ENCODE results near the gene TLCD2.
"Not testable (repeated sequence)": the region's sequence is repeated elsewhere in the genome, so short reads cannot be mapped to it uniquely, and the experiment has no call there.

Gene TLCD2

DNA sequence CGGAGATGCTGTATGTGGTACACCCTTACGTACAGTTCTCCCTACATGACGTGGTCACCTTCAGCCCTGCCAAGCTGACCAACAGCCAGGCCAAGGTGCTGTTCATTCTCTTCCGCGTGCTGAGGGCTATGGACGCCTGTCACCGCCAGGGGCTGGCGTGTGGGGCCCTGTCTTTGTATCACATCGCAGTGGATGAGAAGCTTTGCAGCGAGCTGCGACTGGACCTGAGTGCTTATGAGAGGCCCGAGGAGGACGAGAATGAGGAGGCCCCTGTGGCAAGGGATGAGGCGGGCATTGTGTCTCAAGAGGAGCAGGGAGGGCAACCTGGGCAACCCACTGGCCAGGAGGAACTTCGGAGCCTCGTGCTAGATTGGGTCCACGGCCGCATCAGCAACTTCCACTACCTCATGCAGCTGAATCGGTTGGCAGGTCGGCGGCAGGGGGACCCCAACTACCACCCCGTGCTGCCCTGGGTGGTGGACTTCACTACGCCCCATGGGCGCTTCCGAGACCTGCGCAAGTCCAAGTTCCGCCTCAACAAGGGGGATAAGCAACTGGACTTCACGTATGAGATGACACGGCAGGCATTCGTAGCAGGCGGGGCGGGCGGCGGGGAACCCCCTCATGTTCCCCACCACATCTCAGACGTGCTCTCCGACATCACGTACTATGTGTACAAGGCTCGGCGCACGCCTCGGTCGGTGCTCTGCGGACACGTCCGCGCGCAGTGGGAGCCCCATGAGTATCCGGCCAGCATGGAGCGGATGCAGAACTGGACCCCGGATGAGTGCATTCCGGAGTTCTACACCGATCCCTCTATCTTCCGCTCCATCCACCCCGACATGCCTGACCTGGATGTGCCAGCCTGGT, 15.7 kb upstream of the TLCD2 start:
- H3K4me1 ChIP-seq (ENCODE audit: control insufficient read depth, insufficient read depth, low read length) = 0 out of 2 replicates have a peak, but pooled peaks cover 3% of the 10 kb centered on the region
- no peaks in the 10 kb centered on the region for H3K9me3 ChIP-seq (ENCODE audit: control insufficient read depth, insufficient read depth, low read length)
- H3K27ac ChIP-seq (ENCODE audit: low read depth, low read length) = no peak overlapping the region
- H3K27me3 ChIP-seq (ENCODE audit: control insufficient read depth, insufficient read depth, low read length) = no peaks in the 10 kb centered on the region
- H3K4me3 ChIP-seq (ENCODE audit: low read depth, low read length) = peak overlapping the region; percentile 60; the same call in 1 of the 2 replicates
- no peak overlapping the region for H3K9ac ChIP-seq (ENCODE audit: low read depth, low read length)
- no peaks in the 10 kb centered on the region for H3K36me3 ChIP-seq (ENCODE audit: control insufficient read depth, insufficient read depth, low read length)

DNA sequence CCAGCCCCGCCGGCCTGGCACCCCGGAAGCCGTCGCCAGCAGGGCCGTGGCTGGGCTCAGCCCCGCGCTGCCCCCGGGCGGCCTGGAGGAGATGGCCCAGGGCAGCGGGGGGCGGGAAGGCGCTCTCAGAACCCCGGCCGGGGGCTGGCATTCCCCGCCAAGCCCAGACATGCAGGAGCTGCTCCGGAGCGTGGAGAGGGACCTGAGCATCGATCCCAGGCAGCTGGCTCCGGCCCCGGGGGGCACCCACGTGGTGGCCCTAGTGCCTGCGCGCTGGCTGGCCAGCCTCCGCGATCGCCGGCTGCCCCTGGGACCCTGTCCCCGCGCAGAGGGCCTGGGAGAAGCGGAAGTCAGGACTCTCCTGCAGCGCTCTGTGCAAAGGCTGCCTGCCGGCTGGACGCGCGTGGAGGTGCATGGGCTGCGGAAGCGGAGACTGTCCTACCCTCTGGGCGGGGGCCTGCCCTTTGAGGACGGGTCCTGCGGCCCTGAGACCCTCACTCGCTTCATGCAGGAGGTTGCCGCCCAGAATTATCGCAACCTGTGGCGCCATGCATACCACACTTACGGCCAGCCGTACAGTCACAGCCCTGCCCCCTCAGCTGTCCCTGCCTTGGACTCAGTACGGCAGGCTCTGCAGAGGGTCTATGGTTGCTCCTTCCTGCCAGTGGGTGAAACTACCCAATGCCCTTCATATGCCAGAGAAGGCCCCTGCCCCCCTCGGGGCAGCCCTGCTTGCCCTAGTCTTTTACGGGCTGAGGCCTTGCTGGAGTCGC, 14.9 kb upstream of the TLCD2 start:
- Histone ChIP-seq H3K4me3 (ENCODE audit: low read depth, low read length) (peak overlapping the region; percentile 60), H3K9me3 (ENCODE audit: control insufficient read depth, insufficient read depth, low read length) (no peaks in the 10 kb centered on the region), H3K36me3 (ENCODE audit: control insufficient read depth, insufficient read depth, low read length) (no peaks in the 10 kb centered on the region), H3K4me1 (ENCODE audit: control insufficient read depth, insufficient read depth, low read length) (0 out of 2 replicates have a peak, but pooled peaks cover 3% of the 10 kb centered on the region), H3K9ac (ENCODE audit: low read depth, low read length) (peak overlapping the region; percentile 4; the same call in 1 of the 2 replicates), H3K27ac (ENCODE audit: low read depth, low read length) (no peak overlapping the region), H3K27me3 (ENCODE audit: control insufficient read depth, insufficient read depth, low read length) (no peaks in the 10 kb centered on the region)

- Histone ChIP-seq H3K4me3 (ENCODE audit: low read depth, low read length) (peak within 1 kb of the TSS; percentile 60), H3K4me1 (ENCODE audit: control insufficient read depth, insufficient read depth, low read length) (0 out of 2 replicates have a peak, but pooled peaks cover 3% of the 10 kb centered on the region), H3K36me3 (ENCODE audit: control insufficient read depth, insufficient read depth, low read length) (no peaks in the 10 kb centered on the region), H3K27ac (ENCODE audit: low read depth, low read length) (no peak within 1 kb of the TSS), H3K27me3 (ENCODE audit: control insufficient read depth, insufficient read depth, low read length) (no peaks in the 10 kb centered on the region), H3K9ac (ENCODE audit: low read depth, low read length) (peak within 1 kb of the TSS; percentile 4; the same call in 1 of the 2 replicates), H3K9me3 (ENCODE audit: control insufficient read depth, insufficient read depth, low read length) (no peaks in the 10 kb centered on the region)
Measured at GRCh38 chr17:1724351-1724868, 14.2 kb upstream of the TLCD2 start, which contains the start of gene WDR81. WDR81 (plus strand) TSS chr17:1724704; CDS start chr17:1724960, 256 bp downstream.

DNA sequence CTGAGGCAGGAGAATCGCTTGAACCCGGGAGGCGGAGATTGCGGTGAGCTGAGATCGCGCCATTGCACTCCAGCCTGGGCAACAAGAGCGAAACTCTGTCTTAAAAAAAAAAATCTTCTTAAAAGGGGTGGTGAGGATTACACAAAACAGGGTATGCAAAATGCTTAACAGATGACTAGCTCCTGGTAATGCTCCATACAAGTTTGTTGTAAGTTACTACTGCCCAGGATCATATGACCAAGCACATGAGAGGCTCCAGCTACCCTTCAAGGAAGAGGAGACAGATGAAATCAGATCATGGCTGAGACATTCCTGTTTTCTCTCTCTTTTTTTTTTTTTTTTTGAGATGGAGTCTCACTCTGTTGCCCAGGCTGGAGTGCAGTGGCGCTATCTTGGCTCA, 11.8 kb upstream of the TLCD2 start:
- not testable (repeated sequence) for H3K27me3 ChIP-seq (ENCODE audit: control insufficient read depth, insufficient read depth, low read length); H3K36me3 ChIP-seq (ENCODE audit: control insufficient read depth, insufficient read depth, low read length); H3K27ac ChIP-seq (ENCODE audit: low read depth, low read length); H3K4me3 ChIP-seq (ENCODE audit: low read depth, low read length); H3K9me3 ChIP-seq (ENCODE audit: control insufficient read depth, insufficient read depth, low read length); H3K9ac ChIP-seq (ENCODE audit: low read depth, low read length); H3K4me1 ChIP-seq (ENCODE audit: control insufficient read depth, insufficient read depth, low read length)

DNA sequence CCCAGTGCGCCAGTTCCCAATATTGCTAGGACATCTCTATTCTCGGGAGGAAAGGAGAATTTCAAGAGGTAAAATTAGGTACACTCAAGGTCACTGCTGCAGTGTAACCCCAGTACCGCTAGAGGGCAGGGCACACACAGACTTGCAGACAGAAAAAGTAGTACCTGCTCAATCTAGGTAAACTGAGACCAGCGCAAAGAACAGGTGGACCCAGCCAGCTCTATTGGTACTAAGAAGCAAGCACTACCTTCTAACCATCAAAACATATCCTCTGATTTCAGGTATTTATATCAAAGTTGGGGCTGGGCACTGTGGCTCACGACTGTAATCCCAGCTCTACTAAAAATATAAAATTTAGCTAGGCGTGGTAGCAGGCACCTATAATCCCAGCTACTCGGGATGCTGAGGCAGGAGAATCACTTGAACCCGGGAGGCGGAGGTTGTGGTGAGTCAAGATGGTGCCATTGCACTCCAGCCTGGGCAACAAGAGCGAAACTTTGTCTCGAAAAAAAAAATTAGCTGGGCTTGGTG, 10.7 kb upstream of the TLCD2 start:
- H3K9ac ChIP-seq (ENCODE audit: low read depth, low read length) = no peak overlapping the region
- no peak overlapping the region for H3K4me3 ChIP-seq (ENCODE audit: low read depth, low read length)
- H3K9me3 ChIP-seq (ENCODE audit: control insufficient read depth, insufficient read depth, low read length) = no peaks in the 10 kb centered on the region
- H3K36me3 ChIP-seq (ENCODE audit: control insufficient read depth, insufficient read depth, low read length) = no peaks in the 10 kb centered on the region
- H3K27ac ChIP-seq (ENCODE audit: low read depth, low read length) = no peak overlapping the region
- no peaks in the 10 kb centered on the region for H3K27me3 ChIP-seq (ENCODE audit: control insufficient read depth, insufficient read depth, low read length)
- peaks cover 8% of the 10 kb centered on the region; the same call in 1 of the 2 replicates for H3K4me1 ChIP-seq (ENCODE audit: control insufficient read depth, insufficient read depth, low read length)

GRCh38 chr17:1718362-1719165, 8.4 kb upstream of the TLCD2 start:
- Histone ChIP-seq H3K36me3 (ENCODE audit: control insufficient read depth, insufficient read depth, low read length) (no peaks in the 10 kb centered on the region), H3K4me3 (ENCODE audit: low read depth, low read length) (no peak overlapping the region), H3K9ac (ENCODE audit: low read depth, low read length) (no peak overlapping the region), H3K9me3 (ENCODE audit: control insufficient read depth, insufficient read depth, low read length) (no peaks in the 10 kb centered on the region), H3K4me1 (ENCODE audit: control insufficient read depth, insufficient read depth, low read length) (peaks cover 12% of the 10 kb centered on the region), H3K27me3 (ENCODE audit: control insufficient read depth, insufficient read depth, low read length) (no peaks in the 10 kb centered on the region), H3K27ac (ENCODE audit: low read depth, low read length) (no peak overlapping the region)

- peaks cover 16% of the 10 kb centered on the region for H3K4me1 ChIP-seq (ENCODE audit: control insufficient read depth, insufficient read depth, low read length)
- peak overlapping the region; percentile 94 for H3K9ac ChIP-seq (ENCODE audit: low read depth, low read length)
- H3K9me3 ChIP-seq (ENCODE audit: control insufficient read depth, insufficient read depth, low read length) = no peaks in the 10 kb centered on the region
- peak overlapping the region; percentile 81 for H3K4me3 ChIP-seq (ENCODE audit: low read depth, low read length)
- peak overlapping the region; percentile 99 for H3K27ac ChIP-seq (ENCODE audit: low read depth, low read length)
- peaks cover 11% of the 10 kb centered on the region; the same call in 1 of the 2 replicates for H3K36me3 ChIP-seq (ENCODE audit: control insufficient read depth, insufficient read depth, low read length)
- H3K27me3 ChIP-seq (ENCODE audit: control insufficient read depth, insufficient read depth, low read length) = no peaks in the 10 kb centered on the region
Measured at GRCh38 chr17:1716912-1717695, 6.9 kb upstream of the TLCD2 start.

DNA sequence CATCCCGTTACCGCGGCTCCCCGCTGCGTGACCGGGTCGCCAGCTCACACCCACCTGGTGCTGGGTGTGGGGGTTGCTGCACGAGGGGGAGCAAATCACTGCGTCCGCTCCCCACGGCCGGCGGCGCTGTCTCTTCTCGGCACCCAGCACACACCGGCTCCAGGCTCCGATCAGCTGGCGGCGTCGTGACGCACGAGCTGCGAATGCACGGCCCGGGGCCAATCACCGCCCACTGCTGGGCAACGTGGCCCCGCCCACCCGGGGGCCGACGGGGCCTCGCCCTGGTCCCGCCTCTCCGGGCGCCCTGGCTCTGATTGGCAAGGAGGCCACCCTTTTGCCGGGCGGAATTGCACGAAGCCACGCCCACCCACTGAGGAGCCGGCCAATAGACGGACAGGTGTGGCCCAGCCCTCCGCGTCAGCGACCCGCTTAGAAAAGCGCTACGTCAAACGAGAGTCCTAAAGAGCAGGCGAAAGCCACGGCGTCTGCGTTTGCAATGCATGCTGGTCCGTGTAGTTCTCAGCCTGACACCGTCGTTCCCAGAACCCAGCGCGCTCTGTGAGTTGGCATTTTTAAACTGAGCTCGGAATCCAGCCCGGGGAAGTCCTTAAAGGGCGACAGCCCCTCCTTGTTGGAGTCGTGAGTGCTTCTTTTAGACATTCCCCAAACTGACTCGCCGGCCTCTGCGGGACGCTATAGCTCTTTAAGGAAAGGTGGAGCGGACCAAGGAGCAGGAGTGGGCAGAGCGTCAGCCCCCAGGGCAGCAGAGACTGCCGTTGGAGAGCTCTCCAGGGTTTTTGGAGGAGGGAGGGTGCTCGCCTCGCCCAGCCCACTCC, 6.1 kb upstream of the TLCD2 start:
- Histone ChIP-seq H3K9ac (ENCODE audit: low read depth, low read length) (peak overlapping the region; percentile 94), H3K27me3 (ENCODE audit: control insufficient read depth, insufficient read depth, low read length) (no peaks in the 10 kb centered on the region), H3K27ac (ENCODE audit: low read depth, low read length) (peak overlapping the region; percentile 99), H3K4me3 (ENCODE audit: low read depth, low read length) (peak overlapping the region; percentile 82), H3K9me3 (ENCODE audit: control insufficient read depth, insufficient read depth, low read length) (no peaks in the 10 kb centered on the region), H3K36me3 (ENCODE audit: control insufficient read depth, insufficient read depth, low read length) (peaks cover 15% of the 10 kb centered on the region; the same call in 1 of the 2 replicates), H3K4me1 (ENCODE audit: control insufficient read depth, insufficient read depth, low read length) (peaks cover 16% of the 10 kb centered on the region)

GRCh38 chr17:1715803-1716075, 5.6 kb upstream of the TLCD2 start:
- peaks cover 15% of the 10 kb centered on the region; the same call in 1 of the 2 replicates for H3K36me3 ChIP-seq (ENCODE audit: control insufficient read depth, insufficient read depth, low read length)
- no peaks in the 10 kb centered on the region for H3K27me3 ChIP-seq (ENCODE audit: control insufficient read depth, insufficient read depth, low read length)
- H3K4me1 ChIP-seq (ENCODE audit: control insufficient read depth, insufficient read depth, low read length) = peaks cover 19% of the 10 kb centered on the region
- no peak overlapping the region for H3K9ac ChIP-seq (ENCODE audit: low read depth, low read length)
- H3K4me3 ChIP-seq (ENCODE audit: low read depth, low read length) = peak overlapping the region; percentile 82
- H3K9me3 ChIP-seq (ENCODE audit: control insufficient read depth, insufficient read depth, low read length) = no peaks in the 10 kb centered on the region
- H3K27ac ChIP-seq (ENCODE audit: low read depth, low read length) = peak overlapping the region; percentile 85

Measured in HUES48 (cell line).